HG03196 (cell line): ENCODE results near the gene LYPD6B.

Source experiments
- ATAC-seq: cut with Tn5 transposase; IDR thresholded peaks from one replicate; pipeline ENCODE4 v1.9.1; 2021; ENCODE audit not compliant: unreplicated experiment

The LYPD6B gene

DNA sequence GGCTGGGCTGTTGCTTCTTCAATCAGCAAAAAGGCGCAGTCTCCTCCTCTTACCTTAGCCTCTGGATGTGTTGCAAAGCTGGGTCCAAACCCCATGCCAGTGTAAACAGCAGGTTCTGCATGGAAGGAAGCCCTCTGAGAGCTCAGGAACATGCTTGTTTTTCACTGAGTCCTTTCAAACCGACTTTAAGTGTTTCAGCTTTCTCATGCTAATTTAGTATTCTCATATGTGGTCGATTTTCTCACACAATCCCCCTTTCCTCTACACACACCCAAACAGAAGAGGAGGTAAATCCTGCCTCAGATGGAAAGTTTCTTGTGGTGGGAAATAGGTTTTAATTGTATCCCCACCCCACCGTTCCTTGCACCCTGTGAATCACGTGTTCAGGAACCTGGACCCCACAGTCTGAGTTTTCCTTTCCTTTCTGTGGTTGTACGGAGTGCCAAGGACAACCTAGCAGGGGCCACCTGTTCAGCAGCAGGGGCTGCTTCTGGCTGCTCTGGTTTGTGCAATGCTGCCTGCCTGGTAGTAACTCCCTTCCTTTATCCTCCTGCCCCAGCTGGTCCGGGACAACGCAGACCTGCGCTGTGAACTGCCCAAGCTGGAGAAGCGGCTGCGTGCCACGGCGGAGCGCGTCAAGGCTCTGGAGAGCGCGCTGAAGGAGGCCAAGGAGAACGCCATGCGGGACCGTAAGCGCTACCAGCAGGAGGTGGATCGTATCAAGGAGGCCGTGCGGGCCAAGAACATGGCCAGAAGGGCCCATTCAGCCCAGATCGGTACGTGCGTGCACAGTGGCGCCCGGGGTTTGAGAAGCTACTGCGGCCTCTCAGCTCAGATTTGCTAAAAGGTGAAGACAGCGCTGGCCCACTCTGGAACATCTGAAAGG, 28.7 kb upstream of the LYPD6B start:
- no peak for ATAC-seq

DNA sequence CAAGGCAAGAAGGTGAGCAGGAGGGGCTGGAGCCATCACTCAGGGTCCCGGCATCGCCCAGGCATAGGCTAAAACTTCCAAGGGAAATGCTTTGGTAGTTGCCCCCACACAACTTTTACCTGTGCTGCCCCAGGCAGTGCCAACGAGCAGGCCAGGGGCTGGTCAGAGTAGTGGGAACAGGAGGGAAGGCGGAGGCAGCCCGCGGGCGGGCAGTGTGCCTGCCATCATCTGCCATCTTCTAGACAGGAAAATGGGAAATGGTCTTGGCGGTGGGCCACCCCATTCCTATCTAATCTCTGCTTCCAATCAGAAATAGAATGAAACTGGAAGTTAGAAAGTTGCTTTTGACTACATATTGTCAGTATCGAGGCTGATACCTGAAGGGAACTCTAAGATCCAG, 26.0 kb upstream of the LYPD6B start:
- ATAC-seq, result no peak

DNA sequence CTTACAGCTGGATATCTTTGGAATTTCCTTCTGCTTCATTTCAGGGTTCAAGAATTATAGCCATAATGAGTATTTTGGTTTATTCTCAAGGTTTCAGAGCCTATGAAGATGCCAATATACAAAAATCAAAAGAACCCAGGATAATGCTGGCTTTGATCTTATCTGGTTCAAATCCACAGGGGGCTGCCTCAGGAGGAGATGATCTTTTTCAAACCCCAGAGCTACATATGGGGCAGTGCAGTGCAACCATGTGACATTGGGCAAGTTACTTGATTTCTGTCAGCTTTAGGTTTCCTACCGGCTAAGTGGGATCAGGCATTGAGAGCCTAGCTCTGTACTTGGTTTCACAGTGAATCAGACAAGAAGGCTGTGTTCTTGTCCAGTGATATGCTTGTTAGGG, 23.0 kb upstream of the LYPD6B start:
- no peak for ATAC-seq

DNA sequence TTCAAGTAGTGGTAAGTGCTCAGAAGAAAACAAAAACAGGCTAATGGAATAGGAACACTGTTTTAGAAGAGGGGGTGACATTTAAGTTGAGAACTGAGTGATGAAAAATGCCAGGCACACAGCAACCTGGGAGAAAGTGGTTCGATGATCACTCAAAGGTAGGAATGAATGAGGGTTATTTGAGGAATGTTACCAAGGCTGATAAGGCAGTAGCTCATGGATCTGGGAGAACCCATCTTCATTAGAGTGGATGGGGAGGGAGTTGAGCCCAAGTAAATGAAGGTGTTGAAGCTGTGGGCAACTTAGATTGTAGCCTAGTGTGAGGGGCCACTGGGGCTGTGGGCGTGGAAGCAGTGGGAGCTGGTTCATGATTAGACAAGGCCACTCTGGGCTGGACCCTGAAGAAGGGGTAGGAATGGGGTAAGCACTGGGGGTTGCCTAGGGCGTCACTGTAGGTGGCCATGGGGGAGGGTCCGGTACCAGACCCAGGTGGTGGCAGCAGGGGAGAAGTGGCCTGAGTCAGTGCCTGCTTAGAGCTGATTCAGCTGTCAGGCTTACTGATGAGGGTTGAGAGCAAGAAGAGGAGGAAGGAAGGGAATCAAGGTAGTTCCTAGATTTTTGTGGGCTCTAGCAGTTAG, 22.5 kb upstream of the LYPD6B start:
- ATAC-seq, result no peak

DNA sequence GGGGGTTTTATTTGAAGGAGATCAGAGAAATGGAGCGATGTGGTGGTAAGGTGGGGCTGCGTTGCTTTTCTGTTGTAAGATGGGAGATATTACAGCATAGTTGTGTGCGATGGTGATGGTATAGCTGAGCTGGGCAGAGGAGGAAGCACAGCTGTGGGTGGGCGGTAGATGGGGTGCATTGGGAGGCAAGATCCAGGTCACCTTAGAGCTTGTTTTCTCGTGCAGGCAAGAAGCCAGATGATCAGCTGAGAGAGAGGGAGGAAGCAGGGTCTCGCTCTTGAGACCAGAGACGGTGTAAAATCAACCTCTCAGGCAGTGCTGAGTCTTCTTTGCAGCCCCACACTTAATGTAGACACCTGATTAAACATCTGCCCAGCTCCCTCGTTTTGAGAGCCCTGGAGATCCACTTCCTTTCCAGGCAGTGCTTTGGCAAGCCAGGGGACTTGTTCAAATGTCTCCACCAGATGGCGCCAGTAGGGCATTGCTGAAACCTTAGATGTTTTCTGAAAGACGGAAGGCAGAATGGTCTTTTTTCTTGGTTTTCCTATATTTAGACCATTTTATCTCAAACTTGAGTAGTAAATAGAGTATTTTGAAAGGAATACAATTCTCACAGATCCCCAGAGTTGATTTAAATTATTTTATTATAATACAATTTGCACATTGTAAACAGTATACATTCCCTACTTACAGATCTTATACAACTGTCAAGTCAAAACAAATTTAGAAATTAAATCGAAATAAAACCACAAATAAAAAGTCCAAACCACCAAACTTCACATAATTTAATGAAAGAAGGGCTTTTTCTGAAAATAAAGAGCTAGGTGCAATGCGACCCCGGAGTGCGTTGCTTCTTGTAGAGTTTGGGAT, 21.1 kb upstream of the LYPD6B start:
- ATAC-seq, result no peak

DNA sequence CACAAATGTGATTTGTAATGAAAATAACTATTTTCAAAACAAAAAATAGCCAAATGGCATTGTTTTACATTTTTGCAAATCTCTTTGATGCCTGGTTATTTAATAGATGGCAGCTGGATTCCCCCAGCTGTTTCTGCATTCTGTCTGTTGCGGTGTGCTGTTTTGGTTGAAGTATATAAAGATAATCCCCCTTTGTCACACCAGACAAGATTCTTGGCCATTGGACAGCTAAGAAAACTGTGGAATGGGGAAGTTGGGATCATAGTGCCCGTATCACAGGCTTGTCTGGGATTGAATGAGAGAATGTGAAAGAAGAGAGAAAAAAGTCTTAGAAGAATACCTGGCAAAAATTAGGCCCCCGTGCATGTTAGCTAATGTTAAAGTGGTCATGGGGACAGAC, 19.5 kb upstream of the LYPD6B start:
- ATAC-seq, result no peak

DNA sequence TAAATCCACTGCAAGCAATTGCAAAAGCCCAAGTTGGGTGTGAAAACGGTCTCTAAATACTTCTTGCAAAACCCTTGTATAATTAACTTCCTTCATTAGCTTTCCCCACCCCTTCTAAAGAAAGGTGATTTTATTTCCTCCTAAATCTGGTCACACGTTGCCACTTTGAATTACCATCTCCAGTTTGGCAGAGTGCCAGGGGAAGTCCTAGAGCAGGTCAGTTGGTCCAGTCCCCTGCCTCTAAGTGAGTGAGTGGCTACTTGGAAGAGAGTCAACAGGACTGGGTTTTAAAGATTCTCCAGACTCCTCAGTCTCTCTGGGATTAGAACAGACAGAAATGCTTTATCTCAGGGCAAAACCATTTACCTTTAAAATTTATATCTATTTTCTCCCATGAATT, 18.7 kb upstream of the LYPD6B start:
- ATAC-seq, result no peak

DNA sequence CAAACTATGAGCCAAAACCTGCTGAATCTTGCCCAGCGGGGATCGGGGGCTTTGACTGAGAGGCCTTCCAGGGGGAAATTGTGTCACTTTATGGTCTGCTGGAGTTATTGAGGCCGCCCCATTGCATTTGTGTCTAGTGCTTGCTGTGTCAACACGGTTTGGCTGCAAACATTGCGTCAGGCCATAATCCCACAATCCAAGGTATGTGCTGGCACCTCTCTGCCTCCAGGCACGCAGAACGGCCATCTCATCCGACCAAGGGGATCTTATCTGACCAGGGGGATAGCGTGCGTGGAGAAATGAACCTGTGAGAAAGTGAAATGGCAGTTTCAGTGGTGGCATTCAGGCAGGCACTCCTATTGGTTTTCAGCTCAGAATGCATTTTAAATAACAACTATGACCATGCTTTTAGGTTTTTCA, 18.1 kb upstream of the LYPD6B start:
- ATAC-seq, result peak; percentile 36

DNA sequence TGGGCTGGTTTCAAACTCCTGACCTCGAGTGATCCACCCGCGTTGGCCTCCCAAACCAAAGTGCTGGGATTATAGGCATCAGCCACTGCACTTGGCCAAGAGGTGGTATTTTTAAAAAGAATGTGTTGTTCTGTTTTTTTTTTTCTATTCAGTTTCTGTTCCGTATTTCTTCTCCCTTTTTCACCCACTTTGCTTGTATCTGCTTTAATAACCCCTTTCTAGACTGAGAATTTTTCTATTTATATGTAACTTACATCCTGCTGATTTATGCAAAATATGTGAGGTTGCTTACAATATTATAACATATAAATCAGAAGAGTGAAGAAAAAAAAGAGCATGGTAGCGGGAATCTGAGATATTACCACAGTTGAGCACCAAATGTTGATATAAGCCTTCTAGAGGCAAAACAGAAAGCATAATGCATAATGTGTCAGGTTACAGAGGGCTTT, 17.2 kb upstream of the LYPD6B start:
- ATAC-seq, result peak; percentile 73

DNA sequence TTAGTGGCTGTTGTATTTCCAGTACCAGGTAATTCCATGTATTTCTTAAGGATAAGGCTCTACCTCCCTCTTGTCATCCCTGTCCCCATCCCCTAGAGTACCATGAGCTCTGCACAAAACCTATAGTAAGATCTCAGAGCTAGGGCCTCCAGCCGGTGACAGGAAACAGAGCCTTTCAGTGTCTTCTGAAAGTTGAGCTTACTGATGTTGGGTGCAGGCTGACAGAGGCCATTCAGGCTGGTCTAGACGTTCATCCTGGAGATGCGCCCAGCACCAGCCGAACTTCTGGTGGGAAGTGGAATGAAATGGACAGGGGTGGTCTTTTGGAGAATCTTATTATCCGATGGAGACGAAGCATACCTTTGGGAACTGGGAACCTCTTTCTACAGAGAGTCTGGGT, 16.7 kb upstream of the LYPD6B start:
- peak; percentile 65 for ATAC-seq

DNA sequence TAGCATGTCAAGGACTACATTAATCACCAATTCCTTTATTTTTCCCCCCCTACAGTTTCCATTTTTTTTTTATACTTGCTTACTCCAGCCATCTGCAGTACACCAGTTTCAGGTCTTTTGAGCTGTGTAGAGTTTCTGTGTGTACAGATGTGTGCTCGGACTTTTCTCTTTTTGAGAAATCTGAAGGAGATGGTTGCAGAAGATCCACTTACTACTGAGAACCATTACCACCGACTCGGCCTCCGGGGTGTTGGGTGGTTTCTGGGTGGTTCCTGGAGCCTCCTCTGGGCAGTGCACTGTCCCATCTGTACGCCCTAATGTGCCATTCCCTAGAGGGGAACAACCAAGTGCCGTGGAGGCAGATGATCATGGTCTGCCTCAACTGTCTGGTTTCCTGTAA, 15.4 kb upstream of the LYPD6B start:
- no peak for ATAC-seq

DNA sequence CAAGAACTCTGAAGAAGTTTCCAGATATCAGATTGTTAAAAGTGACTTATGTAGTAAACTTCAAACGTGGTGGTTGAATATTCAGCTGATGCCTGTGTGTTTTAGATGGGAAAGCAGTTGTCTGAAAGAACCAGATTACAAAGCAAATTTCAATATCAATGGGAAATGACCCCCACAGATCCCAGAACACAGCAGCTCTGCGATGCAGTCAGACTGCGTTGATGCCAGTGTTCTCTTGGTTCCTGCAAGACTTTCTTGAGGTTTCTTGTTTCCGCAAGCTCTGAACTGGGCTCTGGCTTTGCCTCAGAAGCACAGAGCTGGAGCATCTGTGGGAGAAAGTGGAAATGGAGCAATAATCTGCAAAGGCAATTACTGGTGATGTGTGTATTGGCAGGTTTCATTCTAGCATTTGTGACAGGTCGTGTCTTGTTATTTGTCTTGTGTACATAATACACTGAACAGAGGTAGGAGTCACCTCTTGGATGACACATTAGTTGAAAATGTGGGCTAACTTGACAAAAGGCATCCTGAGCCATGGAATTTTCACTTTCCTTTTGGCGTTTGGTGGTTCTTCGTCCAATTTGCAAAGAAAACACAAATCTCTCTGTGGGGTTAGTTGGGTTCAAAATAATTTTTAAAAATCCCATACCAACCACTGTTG, 10.8 kb upstream of the LYPD6B start:
- no peak for ATAC-seq

DNA sequence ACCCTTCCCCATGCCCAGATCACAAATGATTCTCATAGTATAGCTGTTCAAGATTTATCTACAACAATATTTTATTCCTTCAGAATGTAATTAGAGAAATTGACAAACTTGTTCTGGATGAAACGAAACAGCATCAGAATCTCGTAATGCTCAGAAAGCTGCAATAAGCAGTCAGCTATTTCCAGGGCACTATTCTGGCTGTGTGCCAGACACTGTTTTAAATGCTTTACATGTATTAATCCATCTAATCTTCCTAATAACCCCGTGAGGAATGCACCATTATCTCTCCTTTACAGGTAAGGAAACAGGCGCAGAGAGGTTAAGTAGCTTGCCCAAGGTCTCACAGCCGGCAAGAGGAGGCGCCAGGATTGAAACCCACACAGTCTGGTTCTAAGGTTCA, 10.1 kb upstream of the LYPD6B start:
- ATAC-seq, result no peak

DNA sequence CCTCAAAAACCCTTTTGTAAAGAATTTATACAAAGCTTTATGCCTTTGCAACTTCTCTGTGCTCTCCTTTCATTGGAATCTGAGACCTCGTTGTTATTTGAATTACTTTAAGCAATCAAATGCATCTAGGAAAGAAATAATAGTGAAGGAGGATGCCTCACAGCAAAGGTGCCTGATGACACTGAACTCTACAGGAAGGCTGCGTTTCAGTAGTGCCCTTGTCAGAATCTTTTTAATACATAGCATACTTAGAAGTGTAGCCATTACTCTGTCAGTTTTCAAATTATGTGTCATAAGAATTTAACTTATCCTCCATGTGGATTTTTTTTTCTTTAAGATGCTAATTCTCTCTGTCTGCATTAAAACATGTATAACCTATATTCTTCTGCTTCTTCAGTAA, 9.6 kb upstream of the LYPD6B start:
- no peak for ATAC-seq

DNA sequence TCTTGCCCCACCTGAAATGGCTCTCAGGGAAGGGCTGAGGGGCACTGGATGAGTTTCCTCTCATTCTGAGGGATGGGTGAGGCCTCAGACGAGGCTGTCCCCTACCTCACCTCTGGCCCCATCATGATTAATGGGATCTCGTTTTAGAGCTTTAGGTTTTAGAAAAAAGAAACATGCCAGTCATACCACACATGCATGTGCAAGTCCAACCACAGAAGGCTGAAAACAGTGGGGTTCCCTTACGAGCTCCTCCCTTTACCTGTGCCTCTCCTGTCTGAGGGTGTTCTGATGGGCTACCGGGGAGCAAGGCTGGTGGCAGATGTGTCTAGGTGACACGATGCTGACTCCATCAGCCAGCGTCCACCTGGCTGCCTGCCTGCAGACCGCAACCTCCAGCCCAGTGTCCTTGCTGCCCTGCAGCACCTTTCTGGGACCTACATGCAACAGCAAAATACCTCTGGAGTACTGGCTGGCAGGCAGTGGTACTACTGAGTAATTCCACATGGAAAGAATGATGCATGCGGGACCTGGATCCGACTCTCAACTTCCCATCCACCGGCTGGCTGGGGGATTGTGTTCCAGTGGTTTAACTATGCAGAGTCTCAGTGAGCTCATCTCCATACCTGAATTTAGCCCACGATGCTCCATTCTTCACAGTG, 9.1 kb upstream of the LYPD6B start:
- ATAC-seq, result no peak

DNA sequence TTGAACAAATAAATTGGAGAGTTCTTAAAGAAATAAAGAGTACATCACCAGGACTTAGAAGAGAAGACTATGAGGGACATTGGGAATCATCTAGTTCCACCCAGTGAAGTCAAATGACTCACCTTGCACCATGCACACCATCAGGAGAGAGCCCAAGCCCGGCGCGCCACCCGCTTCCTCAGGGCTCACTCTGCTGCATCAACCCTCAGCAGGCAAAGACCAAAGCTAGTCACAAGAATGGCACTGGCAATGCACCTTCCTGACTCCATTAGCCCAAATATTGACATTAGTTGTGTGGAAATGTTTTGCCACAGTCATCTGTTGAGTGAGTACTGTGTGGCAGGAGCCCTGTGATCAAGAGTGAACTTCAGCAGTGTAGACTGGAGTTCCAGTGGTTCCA, 7.1 kb upstream of the LYPD6B start:
- ATAC-seq, result no peak

DNA sequence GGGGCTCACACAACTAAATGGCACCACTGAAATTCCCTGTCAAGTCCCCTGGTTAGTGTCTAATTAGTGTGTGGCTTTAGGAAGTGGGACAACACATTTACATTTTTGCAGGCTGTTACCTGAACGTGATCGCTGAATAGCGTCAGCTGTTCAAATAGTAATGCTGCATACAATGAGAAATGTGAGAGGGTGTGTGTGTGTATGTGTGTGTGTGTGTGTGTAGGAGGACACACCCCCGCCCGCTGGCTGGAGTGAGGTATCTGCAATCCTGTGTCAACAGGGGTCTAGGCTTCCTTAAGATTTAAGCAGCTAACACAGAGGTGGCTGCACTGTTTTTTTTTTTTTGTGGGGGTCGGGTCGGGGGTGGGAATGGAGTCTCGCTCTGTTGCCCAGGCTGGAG, 4.8 kb upstream of the LYPD6B start:
- ATAC-seq, result no peak

DNA sequence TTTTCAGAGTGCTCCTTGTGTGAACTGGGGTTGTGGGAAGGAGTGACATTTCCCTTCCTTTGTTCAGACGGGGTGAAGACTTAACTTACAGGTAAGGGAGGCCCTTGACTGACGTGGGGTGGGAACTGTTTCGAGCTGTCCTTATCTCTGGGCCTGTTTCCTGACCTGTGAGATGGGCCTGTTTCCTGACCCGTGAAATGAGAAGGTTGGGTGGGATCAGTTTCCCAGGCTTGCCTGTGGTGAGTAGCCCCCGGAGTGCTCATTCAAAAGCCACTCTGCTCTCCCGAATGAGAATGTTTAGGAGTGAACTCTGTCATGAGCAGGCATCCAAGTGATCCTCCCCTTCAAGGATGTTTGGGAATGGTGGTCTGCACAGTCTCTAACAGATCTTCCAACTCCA, 4.1 kb upstream of the LYPD6B start:
- ATAC-seq, result no peak

DNA sequence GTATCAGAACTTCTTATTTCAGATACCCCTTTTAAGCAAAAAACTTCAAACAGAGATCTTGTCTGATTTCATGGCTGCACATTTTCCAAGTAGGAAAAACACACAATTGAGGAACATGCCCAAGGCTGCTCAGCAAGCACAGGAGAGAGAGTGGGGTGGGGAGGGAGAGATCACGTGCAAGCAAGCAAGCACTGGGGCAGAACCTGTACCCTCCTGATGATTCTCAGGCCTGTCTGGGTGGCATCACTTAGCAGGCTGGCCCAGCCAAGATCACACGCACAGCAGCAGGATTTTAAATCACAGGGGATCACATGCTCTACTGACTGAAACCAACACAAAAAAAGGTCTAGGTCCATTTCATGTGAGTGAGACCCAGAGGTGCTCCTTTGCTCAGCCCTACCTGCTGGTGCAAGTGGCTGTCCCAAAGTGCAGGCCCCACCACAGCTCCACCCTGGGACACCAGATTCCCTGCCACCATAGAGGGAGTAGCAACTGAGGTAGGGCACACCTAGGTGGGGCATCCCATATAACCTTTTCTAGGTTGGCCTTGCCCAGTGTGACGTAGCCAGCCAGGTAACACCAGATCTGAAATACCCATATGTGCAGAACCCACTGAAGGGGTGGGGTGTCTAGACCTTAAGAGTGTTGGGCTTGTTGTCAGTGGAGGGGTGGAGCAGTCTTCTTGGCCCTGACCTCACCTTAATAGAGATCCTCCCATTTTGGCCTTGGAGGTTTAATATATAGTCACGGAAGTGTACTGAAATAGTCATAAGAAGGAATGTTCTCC, 1.8 kb upstream of the LYPD6B start:
- ATAC-seq, result no peak

DNA sequence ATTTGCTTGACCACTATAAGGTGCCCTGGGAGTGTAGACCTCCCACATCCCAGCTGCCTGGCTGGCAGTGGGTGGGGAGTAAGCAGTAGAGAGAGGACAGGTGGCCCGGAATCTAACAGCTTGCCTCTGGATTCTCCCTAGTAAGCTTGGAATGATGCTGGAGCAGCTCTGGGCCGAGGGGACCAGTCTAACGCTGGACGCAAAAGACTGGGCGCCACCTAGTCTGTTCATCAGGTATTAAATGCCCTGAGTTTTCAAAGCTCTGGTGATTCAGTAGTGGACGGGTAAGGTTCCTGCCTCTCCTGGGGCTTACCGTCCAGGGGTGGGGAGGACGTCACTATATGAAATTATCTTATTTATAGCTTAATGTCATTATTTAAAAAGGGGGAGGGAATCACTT, 648 bp upstream of the LYPD6B start:
- no peak for ATAC-seq
